ENCODE results near the gene SCN11A. TPM values are rescaled to one million over a fixed set of nuclear protein-coding genes. Genes with fewer than 3 reads are reported as not detected.

Gene SCN11A
- total RNA-seq, 2 experiments from 2014 or later, result 0.13 to 0.25 TPM

- H3K27ac ChIP-seq (ENCODE audit: low read depth, low read length, poor library complexity, severe bottlenecking), result no peak overlapping the region
- no peaks in the 10 kb centered on the region for H3K9me2 ChIP-seq (ENCODE audit: insufficient read depth, low read length)
- DNase-seq (ENCODE audit: low spot score), result no peak
- intact Hi-C loops (cut with micrococcal nuclease; ENCODE audit: unreplicated experiment), result no loop called here
- H3K79me2 ChIP-seq (ENCODE audit: insufficient read depth, low read depth, low read length), result no peaks in the 10 kb centered on the region
- no peak overlapping the region for H2AFZ ChIP-seq (ENCODE audit: low read length)
- no peaks in the 10 kb centered on the region for H3K4me1 ChIP-seq (ENCODE audit: insufficient read depth, low read length, poor library complexity, severe bottlenecking)
- no peaks in the 10 kb centered on the region for H4K20me1 ChIP-seq (ENCODE audit: insufficient read depth, low read length)
- POLR2A ChIA-PET, result interaction anchor here (0.5 to 1.0 kb wide), 2 partner anchors 22 to 39 kb away, joined by 3 read pairs; no protein-coding TSS in a partner anchor
- no peak for TF ChIP-seq EZH2phosphoT487 (IDR thresholded peaks at IDR 0.05; ENCODE audit: borderline replicate concordance, low read depth, low read length)
- no peak for TF ChIP-seq CTCF (conservative IDR thresholded peaks at IDR 0.05; ENCODE audit: low read length)
- no peak overlapping the region for H3K4me2 ChIP-seq (ENCODE audit: low read length)
- no TSS peak for BruUV-seq (replicated peaks)
- CTCF ChIA-PET (ENCODE audit: unreplicated experiment), result no interaction called here
- H3K9me3 ChIP-seq (ENCODE audit: low read length), result no peaks in the 10 kb centered on the region
- no peak overlapping the region for H3K4me3 ChIP-seq (ENCODE audit: low read depth, low read length, poor library complexity, severe bottlenecking)
- H3K36me3 ChIP-seq (ENCODE audit: insufficient read depth, low read length), result no peaks in the 10 kb centered on the region
Observed at GRCh38 chr3:39021465-39022285, 30.1 kb downstream of the SCN11A start.

- H3K36me3 ChIP-seq (ENCODE audit: insufficient read depth, low read length), result no peaks in the 10 kb centered on the region
- intact Hi-C loops (cut with micrococcal nuclease; ENCODE audit: unreplicated experiment), result no loop called here
- H3K27ac ChIP-seq (ENCODE audit: low read depth, low read length, poor library complexity, severe bottlenecking), result no peak overlapping the region
- no peak overlapping the region for H2AFZ ChIP-seq (ENCODE audit: low read length)
- ChIA-PET CTCF (ENCODE audit: unreplicated experiment) (no interaction called here), POLR2A (interaction anchor here (0.5 to 1.0 kb wide), 3 partner anchors 11 to 38 kb away, joined by 3 to 5 read pairs (median 3); no protein-coding TSS in a partner anchor)
- H3K4me1 ChIP-seq (ENCODE audit: insufficient read depth, low read length, poor library complexity, severe bottlenecking), result no peaks in the 10 kb centered on the region
- no peak for DNase-seq (ENCODE audit: low spot score)
- no peak overlapping the region for H3K4me3 ChIP-seq (ENCODE audit: low read depth, low read length, poor library complexity, severe bottlenecking)
- no peak for TF ChIP-seq CTCF (conservative IDR thresholded peaks at IDR 0.05; ENCODE audit: low read length)
- TF ChIP-seq EZH2phosphoT487 (IDR thresholded peaks at IDR 0.05; ENCODE audit: borderline replicate concordance, low read depth, low read length), result no peak
- BruUV-seq (replicated peaks), result no TSS peak
- H3K9me2 ChIP-seq (ENCODE audit: insufficient read depth, low read length), result no peaks in the 10 kb centered on the region
- no peaks in the 10 kb centered on the region for H3K9me3 ChIP-seq (ENCODE audit: low read length)
- no peak overlapping the region for H3K4me2 ChIP-seq (ENCODE audit: low read length)
- H3K79me2 ChIP-seq (ENCODE audit: insufficient read depth, low read depth, low read length), result no peaks in the 10 kb centered on the region
- no peaks in the 10 kb centered on the region for H4K20me1 ChIP-seq (ENCODE audit: insufficient read depth, low read length)
Observed at GRCh38 chr3:39021029-39021428, 30.7 kb downstream of the SCN11A start.

- Histone ChIP-seq H3K4me2 (ENCODE audit: low read length) (no peak overlapping the region), H3K36me3 (ENCODE audit: insufficient read depth, low read length) (no peaks in the 10 kb centered on the region), H2AFZ (ENCODE audit: low read length) (no peak overlapping the region), H3K4me3 (ENCODE audit: low read depth, low read length, poor library complexity, severe bottlenecking) (no peak overlapping the region), H4K20me1 (ENCODE audit: insufficient read depth, low read length) (no peaks in the 10 kb centered on the region), H3K4me1 (ENCODE audit: insufficient read depth, low read length, poor library complexity, severe bottlenecking) (no peaks in the 10 kb centered on the region), H3K27ac (ENCODE audit: low read depth, low read length, poor library complexity, severe bottlenecking) (no peak overlapping the region), H3K9me3 (ENCODE audit: low read length) (no peaks in the 10 kb centered on the region), H3K9me2 (ENCODE audit: insufficient read depth, low read length) (no peaks in the 10 kb centered on the region), H3K79me2 (ENCODE audit: insufficient read depth, low read depth, low read length) (no peaks in the 10 kb centered on the region)
- intact Hi-C loops (cut with micrococcal nuclease; ENCODE audit: unreplicated experiment), result no loop called here
- no TSS peak for BruUV-seq (replicated peaks)
- ChIA-PET CTCF (ENCODE audit: unreplicated experiment) (no interaction called here), POLR2A (no interaction called here)
- TF ChIP-seq EZH2phosphoT487 (IDR thresholded peaks at IDR 0.05; ENCODE audit: borderline replicate concordance, low read depth, low read length) (no peak), CTCF (conservative IDR thresholded peaks at IDR 0.05; ENCODE audit: low read length) (no peak)
- DNase-seq (ENCODE audit: low spot score), result no peak
Observed at GRCh38 chr3:39019299-39019698, 32.4 kb downstream of the SCN11A start.
